ENCODE results near the gene TP53BP1.
A peak's percentile ranks its signal among the peaks of the same experiment; 100 is the strongest.
"Not testable (repeated sequence)": the region's sequence is repeated elsewhere in the genome, so short reads cannot be mapped to it uniquely, and the experiment has no call there.

The TP53BP1 gene

DNA sequence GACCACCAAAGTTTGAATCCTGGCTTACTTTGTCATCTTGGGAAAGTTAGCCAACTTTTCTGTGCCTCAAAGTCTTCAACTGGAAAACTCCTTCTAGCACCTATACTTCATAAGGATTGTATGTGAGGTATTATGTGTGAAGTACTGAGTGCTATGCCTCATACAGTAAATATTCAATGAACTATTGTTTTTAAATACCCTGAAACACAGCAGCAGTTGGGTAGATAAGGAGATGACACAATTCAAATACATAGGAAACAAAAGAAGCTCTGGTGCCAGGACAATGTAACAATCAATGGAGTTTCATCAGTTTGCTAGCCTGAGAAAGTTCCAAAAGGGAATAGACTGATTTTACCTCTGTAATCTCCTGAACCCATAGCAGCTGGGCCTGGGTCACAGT is 78.8 kb downstream of the TP53BP1 start:
- Histone ChIP-seq H3K4me3 (ENCODE audit: low read depth, low read length) (no peak overlapping the region), H3K36me3 (ENCODE audit: insufficient read depth, low read length) (peaks cover 17% of the 10 kb centered on the region; the same call in 1 of the 2 replicates), H3K27ac (ENCODE audit: low read depth, low read length) (no peak overlapping the region), H2AFZ (ENCODE audit: low read length, unreplicated experiment) (no peak overlapping the region), H3K27me3 (ENCODE audit: insufficient read depth, low read length) (no peaks in the 10 kb centered on the region), H3K79me2 (ENCODE audit: control insufficient read depth, insufficient read depth, low read length, unreplicated experiment) (no peaks in the 10 kb centered on the region), H3K4me1 (ENCODE audit: control insufficient read depth, insufficient read depth, low read length, unreplicated experiment) (no peaks in the 10 kb centered on the region)

DNA sequence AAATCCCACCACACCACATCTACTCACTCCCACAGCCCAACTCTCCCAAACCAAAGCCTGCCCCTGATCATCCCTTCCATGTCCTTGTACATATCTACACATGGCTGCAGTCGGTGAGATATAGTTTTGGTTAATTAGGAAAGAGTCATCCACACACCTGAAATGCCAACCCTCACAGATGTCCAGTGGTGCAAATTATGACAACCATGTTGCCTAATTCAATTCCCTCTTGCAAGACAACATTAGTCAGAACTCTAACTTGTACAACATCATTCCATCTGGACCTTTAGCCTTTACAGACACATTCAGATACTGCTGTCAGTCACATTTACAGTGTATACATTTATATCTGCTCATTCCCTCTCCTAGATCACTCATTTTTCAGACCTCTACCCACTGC is 80.9 kb downstream of the TP53BP1 start:
- H3K36me3 ChIP-seq (ENCODE audit: insufficient read depth, low read length) = peaks cover 28% of the 10 kb centered on the region
- no peaks in the 10 kb centered on the region for H3K4me1 ChIP-seq (ENCODE audit: control insufficient read depth, insufficient read depth, low read length, unreplicated experiment)

DNA sequence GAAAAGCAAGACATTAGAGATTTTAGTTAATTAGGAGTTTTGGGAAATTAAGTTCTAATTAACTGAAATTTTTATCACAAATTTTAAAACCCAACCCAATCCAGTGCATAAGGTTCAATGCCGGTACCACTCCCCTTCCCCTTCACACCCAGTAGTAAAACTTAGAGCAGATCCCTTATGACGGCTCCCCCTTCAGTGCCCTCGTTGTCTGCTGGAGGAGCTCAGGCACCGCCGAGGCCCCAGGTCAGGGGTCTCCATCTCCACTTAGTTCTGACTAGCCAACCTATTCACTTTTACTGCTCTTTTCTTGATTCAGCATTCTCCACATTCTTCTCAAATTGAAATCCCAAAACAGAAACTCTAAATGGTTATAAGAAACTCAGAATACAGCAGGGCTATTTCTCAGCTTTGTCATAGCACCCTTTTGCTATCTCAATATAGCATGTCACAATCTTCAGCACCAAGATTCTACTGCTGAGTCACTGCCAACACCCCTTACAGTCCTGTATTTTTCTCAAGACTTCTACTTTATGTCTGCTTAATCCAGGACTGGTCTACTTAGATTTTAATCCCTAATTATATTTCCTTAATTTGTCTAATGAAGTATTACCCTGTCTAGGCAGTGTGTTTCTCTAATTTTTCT is 82.3 kb downstream of the TP53BP1 start:
- Histone ChIP-seq H3K36me3 (ENCODE audit: insufficient read depth, low read length) (peaks cover 36% of the 10 kb centered on the region), H3K4me1 (ENCODE audit: control insufficient read depth, insufficient read depth, low read length, unreplicated experiment) (no peaks in the 10 kb centered on the region), H3K27me3 (ENCODE audit: insufficient read depth, low read length) (no peaks in the 10 kb centered on the region), H2AFZ (ENCODE audit: low read length, unreplicated experiment) (no peak overlapping the region), H3K4me3 (ENCODE audit: low read depth, low read length) (no peak overlapping the region), H3K27ac (ENCODE audit: low read depth, low read length) (peak overlapping the region; percentile 29; the same call in 1 of the 2 replicates), H3K79me2 (ENCODE audit: control insufficient read depth, insufficient read depth, low read length, unreplicated experiment) (no peaks in the 10 kb centered on the region)

More for the DNA sequence above, 80.9 kb downstream of the TP53BP1 start:
- no peaks in the 10 kb centered on the region for H3K79me2 ChIP-seq (ENCODE audit: control insufficient read depth, insufficient read depth, low read length, unreplicated experiment)
- no peak overlapping the region for H3K4me3 ChIP-seq (ENCODE audit: low read depth, low read length)
- H3K27ac ChIP-seq (ENCODE audit: low read depth, low read length) = no peak overlapping the region
- no peak overlapping the region for H2AFZ ChIP-seq (ENCODE audit: low read length, unreplicated experiment)
- no peaks in the 10 kb centered on the region for H3K27me3 ChIP-seq (ENCODE audit: insufficient read depth, low read length)

DNA sequence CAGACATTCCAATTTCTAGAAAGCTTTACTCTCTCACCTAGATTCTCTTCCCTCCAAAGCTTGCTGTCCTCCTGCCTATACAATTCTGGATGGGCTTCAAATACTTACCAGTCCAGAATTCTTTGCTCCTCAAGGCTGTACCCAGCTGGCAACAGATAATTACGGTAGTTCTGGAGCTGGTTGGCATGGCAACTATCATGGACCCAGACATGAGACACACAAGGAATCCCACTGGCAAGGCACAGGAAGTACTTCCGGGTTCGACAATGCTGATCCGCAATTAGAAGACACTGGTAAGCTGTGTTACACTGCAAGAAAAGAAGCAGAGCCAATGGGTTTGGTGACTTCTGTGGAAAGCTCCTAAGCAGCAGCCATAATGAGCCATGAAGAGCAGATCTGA is 84.2 kb downstream of the TP53BP1 start:
- H3K79me2 ChIP-seq (ENCODE audit: control insufficient read depth, insufficient read depth, low read length, unreplicated experiment) = no peaks in the 10 kb centered on the region
- H3K27ac ChIP-seq (ENCODE audit: low read depth, low read length) = no peak overlapping the region
- no peak overlapping the region for H2AFZ ChIP-seq (ENCODE audit: low read length, unreplicated experiment)
- no peak overlapping the region for H3K4me3 ChIP-seq (ENCODE audit: low read depth, low read length)
- H3K4me1 ChIP-seq (ENCODE audit: control insufficient read depth, insufficient read depth, low read length, unreplicated experiment) = no peaks in the 10 kb centered on the region
- no peaks in the 10 kb centered on the region for H3K27me3 ChIP-seq (ENCODE audit: insufficient read depth, low read length)
- peaks cover 43% of the 10 kb centered on the region for H3K36me3 ChIP-seq (ENCODE audit: insufficient read depth, low read length)

DNA sequence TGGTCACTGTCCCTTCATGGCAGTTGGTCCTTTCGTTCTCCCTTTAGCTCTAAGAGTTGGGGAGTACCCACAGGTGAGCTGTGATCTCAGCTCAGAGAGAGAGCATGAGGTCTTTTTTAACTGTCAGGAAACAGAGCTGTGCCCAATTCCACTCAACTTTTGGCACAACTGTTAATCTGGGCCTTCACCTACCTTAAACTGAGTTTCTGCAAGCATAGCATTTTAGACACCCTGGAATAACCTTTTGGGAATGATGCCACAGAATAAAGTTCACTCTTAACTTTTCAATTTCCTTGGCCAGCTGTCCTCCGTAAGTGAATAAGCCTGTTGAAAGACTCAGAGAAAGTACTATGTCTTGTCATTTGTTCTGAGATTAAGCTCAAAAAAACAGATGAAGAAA is 86.1 kb downstream of the TP53BP1 start:
- peaks cover 40% of the 10 kb centered on the region for H3K36me3 ChIP-seq (ENCODE audit: insufficient read depth, low read length)
- H3K4me3 ChIP-seq (ENCODE audit: low read depth, low read length) = no peak overlapping the region
- H3K27ac ChIP-seq (ENCODE audit: low read depth, low read length) = no peak overlapping the region

DNA sequence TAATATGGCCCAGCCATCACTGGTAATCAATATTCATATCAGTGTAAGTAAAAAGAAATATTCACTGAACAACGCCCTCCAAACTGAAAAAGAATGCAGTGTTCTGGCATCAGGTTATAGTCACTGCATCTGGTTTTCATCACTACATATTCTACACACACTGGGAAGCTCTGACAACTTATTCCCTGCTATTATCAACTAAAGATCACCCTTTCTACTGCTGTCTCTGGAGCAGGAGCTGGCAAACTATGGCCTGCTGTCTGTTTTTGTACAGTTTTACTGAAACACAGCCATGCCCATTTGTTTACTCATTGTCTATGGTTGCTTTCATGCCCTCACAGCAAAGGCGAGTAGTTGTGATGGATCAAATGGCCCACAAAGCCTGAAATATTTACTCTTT is 86.8 kb downstream of the TP53BP1 start:
- Histone ChIP-seq H3K79me2 (ENCODE audit: control insufficient read depth, insufficient read depth, low read length, unreplicated experiment) (no peaks in the 10 kb centered on the region), H3K36me3 (ENCODE audit: insufficient read depth, low read length) (peaks cover 36% of the 10 kb centered on the region), H3K4me1 (ENCODE audit: control insufficient read depth, insufficient read depth, low read length, unreplicated experiment) (no peaks in the 10 kb centered on the region), H3K27ac (ENCODE audit: low read depth, low read length) (no peak overlapping the region), H3K27me3 (ENCODE audit: insufficient read depth, low read length) (no peaks in the 10 kb centered on the region), H2AFZ (ENCODE audit: low read length, unreplicated experiment) (no peak overlapping the region), H3K4me3 (ENCODE audit: low read depth, low read length) (no peak overlapping the region)

More for the DNA sequence above, 86.1 kb downstream of the TP53BP1 start:
- H3K4me1 ChIP-seq (ENCODE audit: control insufficient read depth, insufficient read depth, low read length, unreplicated experiment) = no peaks in the 10 kb centered on the region
- H3K79me2 ChIP-seq (ENCODE audit: control insufficient read depth, insufficient read depth, low read length, unreplicated experiment) = no peaks in the 10 kb centered on the region
- H3K27me3 ChIP-seq (ENCODE audit: insufficient read depth, low read length) = no peaks in the 10 kb centered on the region
- no peak overlapping the region for H2AFZ ChIP-seq (ENCODE audit: low read length, unreplicated experiment)

DNA sequence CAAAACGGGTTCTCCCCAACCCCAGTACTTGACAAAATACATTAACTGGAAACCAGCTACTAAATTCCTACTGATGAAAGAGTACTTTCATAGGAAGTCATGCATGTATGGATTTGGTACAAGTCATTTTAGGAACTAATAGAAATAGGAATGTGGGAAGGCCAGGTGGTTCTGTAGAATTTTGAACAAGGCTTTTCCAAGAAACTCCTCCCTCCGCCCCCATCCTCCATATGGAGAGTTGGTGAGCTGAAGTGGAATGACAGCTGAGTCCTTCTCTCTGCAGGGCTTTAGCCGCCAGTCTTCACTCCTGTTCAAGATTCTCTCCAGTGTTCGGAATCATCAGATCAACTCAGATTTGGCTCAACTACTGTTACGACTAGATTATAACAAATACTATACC is 88.8 kb downstream of the TP53BP1 start:
- H3K36me3 ChIP-seq (ENCODE audit: insufficient read depth, low read length) = peaks cover 40% of the 10 kb centered on the region
- no peak overlapping the region for H2AFZ ChIP-seq (ENCODE audit: low read length, unreplicated experiment)
- no peaks in the 10 kb centered on the region for H3K4me1 ChIP-seq (ENCODE audit: control insufficient read depth, insufficient read depth, low read length, unreplicated experiment)
- H3K4me3 ChIP-seq (ENCODE audit: low read depth, low read length) = no peak overlapping the region
- no peaks in the 10 kb centered on the region for H3K79me2 ChIP-seq (ENCODE audit: control insufficient read depth, insufficient read depth, low read length, unreplicated experiment)
- no peak overlapping the region for H3K27ac ChIP-seq (ENCODE audit: low read depth, low read length)
- H3K27me3 ChIP-seq (ENCODE audit: insufficient read depth, low read length) = no peaks in the 10 kb centered on the region

DNA sequence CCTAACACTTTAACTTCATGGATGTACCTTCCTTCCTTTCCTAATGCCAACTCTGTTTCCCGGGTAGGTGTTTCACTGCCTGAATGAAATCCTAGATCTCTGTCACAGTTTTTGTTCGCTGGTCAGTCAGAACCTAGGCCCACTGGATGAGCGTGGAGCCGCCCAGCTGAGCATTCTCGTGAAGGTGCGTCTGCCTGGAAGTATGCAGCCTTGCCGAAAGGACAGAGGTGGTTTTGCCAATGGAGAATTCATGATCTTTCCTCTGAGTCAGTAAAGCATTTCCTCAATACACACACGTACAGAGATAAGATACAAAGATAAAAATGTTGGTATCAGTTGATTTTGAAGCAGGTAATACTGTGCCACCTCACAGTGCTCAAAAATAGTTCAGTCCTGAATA is 89.3 kb downstream of the TP53BP1 start:
- Histone ChIP-seq H2AFZ (ENCODE audit: low read length, unreplicated experiment) (no peak overlapping the region), H3K79me2 (ENCODE audit: control insufficient read depth, insufficient read depth, low read length, unreplicated experiment) (no peaks in the 10 kb centered on the region), H3K27ac (ENCODE audit: low read depth, low read length) (no peak overlapping the region), H3K4me1 (ENCODE audit: control insufficient read depth, insufficient read depth, low read length, unreplicated experiment) (no peaks in the 10 kb centered on the region), H3K27me3 (ENCODE audit: insufficient read depth, low read length) (no peaks in the 10 kb centered on the region), H3K36me3 (ENCODE audit: insufficient read depth, low read length) (peaks cover 39% of the 10 kb centered on the region), H3K4me3 (ENCODE audit: low read depth, low read length) (no peak overlapping the region)

DNA sequence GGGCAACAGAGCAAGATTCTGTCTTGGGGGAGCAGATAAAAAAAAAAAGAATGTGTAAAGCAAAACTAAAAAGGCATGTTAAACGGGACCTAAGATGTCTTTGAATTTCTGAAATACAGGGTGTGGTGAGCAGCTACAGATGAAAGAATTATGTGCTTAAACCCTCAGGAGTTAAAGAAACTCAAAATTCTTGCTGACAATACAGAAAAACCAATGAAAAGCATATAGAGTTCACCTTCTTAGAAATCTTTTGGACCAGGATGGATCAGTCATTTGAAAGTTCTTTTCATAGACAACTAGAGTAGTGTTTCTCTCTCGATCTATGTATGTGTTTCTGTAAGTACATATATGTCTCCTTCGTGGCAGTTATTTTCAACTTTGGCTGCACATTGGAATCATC is 90.7 kb downstream of the TP53BP1 start:
- H3K36me3 ChIP-seq (ENCODE audit: insufficient read depth, low read length) = peaks cover 35% of the 10 kb centered on the region
- H3K27me3 ChIP-seq (ENCODE audit: insufficient read depth, low read length) = no peaks in the 10 kb centered on the region
- no peak overlapping the region for H3K27ac ChIP-seq (ENCODE audit: low read depth, low read length)
- no peak overlapping the region for H2AFZ ChIP-seq (ENCODE audit: low read length, unreplicated experiment)
- no peaks in the 10 kb centered on the region for H3K79me2 ChIP-seq (ENCODE audit: control insufficient read depth, insufficient read depth, low read length, unreplicated experiment)
- H3K4me3 ChIP-seq (ENCODE audit: low read depth, low read length) = no peak overlapping the region
- no peaks in the 10 kb centered on the region for H3K4me1 ChIP-seq (ENCODE audit: control insufficient read depth, insufficient read depth, low read length, unreplicated experiment)

DNA sequence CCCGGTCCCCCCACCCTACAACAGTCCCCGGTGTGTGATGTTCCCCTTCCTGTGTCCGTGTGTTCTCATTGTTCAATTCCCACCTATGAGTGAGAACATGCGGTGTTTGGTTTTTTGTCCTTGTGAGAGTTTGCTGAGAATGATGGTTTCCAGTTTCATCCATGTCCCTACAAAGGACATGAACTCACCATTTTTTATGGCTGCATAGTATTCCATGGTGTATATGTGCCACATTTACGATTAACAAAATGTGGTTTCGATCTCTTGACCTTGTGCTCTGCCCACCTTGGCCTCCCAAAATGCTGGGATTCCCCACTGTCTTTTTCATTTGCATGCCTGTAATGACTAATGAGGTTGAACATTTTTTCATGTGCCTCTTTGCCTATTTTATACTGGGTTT is 99.4 kb downstream of the TP53BP1 start:
- not testable (repeated sequence) for H2AFZ ChIP-seq (ENCODE audit: low read length, unreplicated experiment); H3K4me3 ChIP-seq (ENCODE audit: low read depth, low read length); H3K79me2 ChIP-seq (ENCODE audit: control insufficient read depth, insufficient read depth, low read length, unreplicated experiment); H3K27me3 ChIP-seq (ENCODE audit: insufficient read depth, low read length); H3K4me1 ChIP-seq (ENCODE audit: control insufficient read depth, insufficient read depth, low read length, unreplicated experiment); H3K27ac ChIP-seq (ENCODE audit: low read depth, low read length); H3K36me3 ChIP-seq (ENCODE audit: insufficient read depth, low read length)

DNA sequence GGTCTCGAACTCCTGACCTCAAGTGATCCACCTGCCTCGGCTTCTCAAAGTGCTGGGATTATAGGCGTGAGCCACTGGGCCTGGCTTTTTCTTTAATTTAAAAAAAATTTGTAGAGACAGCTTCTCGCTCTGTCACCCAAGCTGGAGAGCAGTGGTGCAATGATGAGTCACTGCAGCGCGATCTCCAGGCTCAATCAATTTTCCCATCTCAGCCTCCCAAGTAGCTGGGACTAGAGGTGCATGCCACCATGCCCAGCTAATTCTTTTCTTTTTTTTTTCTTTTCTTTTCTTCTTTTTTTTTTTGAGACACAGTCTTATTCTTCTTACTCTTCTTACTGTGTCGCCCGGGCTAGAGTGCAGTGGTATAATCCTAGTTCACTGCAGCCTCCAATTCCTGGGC is 102.2 kb downstream of the TP53BP1 start:
- H3K27ac ChIP-seq (ENCODE audit: low read depth, low read length) = no peak overlapping the region
- peaks cover 3% of the 10 kb centered on the region for H3K36me3 ChIP-seq (ENCODE audit: insufficient read depth, low read length)
- H3K4me1 ChIP-seq (ENCODE audit: control insufficient read depth, insufficient read depth, low read length, unreplicated experiment) = no peaks in the 10 kb centered on the region
- no peak overlapping the region for H2AFZ ChIP-seq (ENCODE audit: low read length, unreplicated experiment)
- no peaks in the 10 kb centered on the region for H3K27me3 ChIP-seq (ENCODE audit: insufficient read depth, low read length)
- H3K79me2 ChIP-seq (ENCODE audit: control insufficient read depth, insufficient read depth, low read length, unreplicated experiment) = no peaks in the 10 kb centered on the region
- no peak overlapping the region for H3K4me3 ChIP-seq (ENCODE audit: low read depth, low read length)

Measured in ACC112 (cell line).